GM12878 (cell line): ENCODE measurements around the gene THSD8. TPM values are rescaled to one million over a fixed set of nuclear protein-coding genes. Genes with fewer than 3 reads are reported as not detected.

Experiments used
- DPF2 ChIP-seq: fragments of 450-650 bp; IDR thresholded peaks from 2 replicates; pipeline ENCODE4 v1.6.1; 2017; ENCODE audit warnings: mild to moderate bottlenecking
- ESRRA ChIP-seq: IDR thresholded peaks from 2 replicates; pipeline ENCODE4 v1.6.1; 2012; ENCODE audit warnings: mild to moderate bottlenecking, low read length, improper control_type of control experiment
- ETV6 ChIP-seq, 2 experiments: fragments of 450-650 bp in 1 of 2; IDR thresholded peaks in 1 of 2; conservative IDR thresholded peaks in 1 of 2; 2 replicates each; pipeline ENCODE4 v1.6.1; 2014; ENCODE audit warnings: antibody characterized with exemption in 1 of 2, borderline replicate concordance in 1 of 2, low read depth in 1 of 2, mild to moderate bottlenecking in 1 of 2, moderate library complexity in 1 of 2
- EZH2 ChIP-seq: IDR thresholded peaks from 2 replicates; pipeline ENCODE4 v1.6.1; 2012; ENCODE audit warnings: low read depth, mild to moderate bottlenecking, control low read depth, inconsistent platforms, low read length, borderline replicate concordance; ENCODE audit not compliant: control insufficient read depth
- HDGF ChIP-seq: fragments of 450-650 bp; IDR thresholded peaks from 2 replicates; pipeline ENCODE4 v1.6.1; 2016; ENCODE audit warnings: antibody characterized with exemption
- MEF2B ChIP-seq: fragments of 450-650 bp; IDR thresholded peaks from 2 replicates; pipeline ENCODE4 v1.6.1; 2018; ENCODE audit warnings: mild to moderate bottlenecking, moderate library complexity; ENCODE audit not compliant: partially characterized antibody, poor library complexity, severe bottlenecking
- MTA2 ChIP-seq: fragments of 450-650 bp; IDR thresholded peaks from 2 replicates; pipeline ENCODE4 v1.6.1; 2016; ENCODE audit warnings: low read depth, mild to moderate bottlenecking, moderate library complexity
- POLR2AphosphoS5 ChIP-seq: IDR thresholded peaks from 2 replicates; pipeline ENCODE4 v1.6.1; 2011; ENCODE audit warnings: mild to moderate bottlenecking, low read length, inconsistent platforms
- RAD21 ChIP-seq: IDR thresholded peaks from 2 replicates; pipeline ENCODE4 v1.6.1; 2011; ENCODE audit warnings: mild to moderate bottlenecking, low read depth, low read length, moderate library complexity; ENCODE audit not compliant: insufficient read depth
- SMAD1 ChIP-seq: fragments of 450-650 bp; IDR thresholded peaks from 2 replicates; pipeline ENCODE4 v1.6.1; 2018; ENCODE audit warnings: mild to moderate bottlenecking, low read depth; ENCODE audit not compliant: partially characterized antibody
- TCF3 ChIP-seq: IDR thresholded peaks from 2 replicates; pipeline ENCODE4 v1.6.1; 2012; ENCODE audit warnings: low read depth, mild to moderate bottlenecking, low read length, borderline replicate concordance; ENCODE audit not compliant: insufficient read depth
- YBX1 ChIP-seq: fragments of 450-650 bp; IDR thresholded peaks from 2 replicates; pipeline ENCODE4 v1.6.1; 2016; ENCODE audit warnings: antibody characterized with exemption
- ZBED1 ChIP-seq: IDR thresholded peaks from 2 replicates; pipeline ENCODE4 v1.6.1; 2016; ENCODE audit warnings: borderline replicate concordance
- polyA plus RNA-seq, 11 experiments: library from polyadenylated mRNA; depleted of rRNA in 4 of 11; unstranded in 6 of 11; stranded (reverse) in 5 of 11; fragments of >200 nt; fragmentation: Nextera tagmentation in 4 of 11; fragmentation: Illumina TruSeq in 1 of 11; extraction: Ambion mirVana in 4 of 11; extraction: Trizol in 1 of 11; gene quantifications; 1 replicate in 1 of 11; 2 replicates in 10 of 11; pipeline versions ENCODE4 v1.2.1 to v1.2.3, GENCODE V29; 2011 to 2016; ENCODE audit warnings: inconsistent platforms in 2 of 11, missing spikeins in 2 of 11, low read depth in 1 of 11
- total RNA-seq, 4 experiments: library from RNA; depleted of rRNA in 3 of 4; stranded (reverse); fragments of >200 nt in 3 of 4; fragmentation: Illumina TruSeq in 1 of 4; extraction: Trizol in 1 of 4; gene quantifications; 2 replicates each; pipeline versions ENCODE4 v1.2.1 to v1.2.3, GENCODE V29; 2013 to 2021
- TF ChIP-seq, protein P1 (sequence below): fragments of 150-350 bp; IDR thresholded peaks from 2 replicates; pipeline ENCODE4 v1.6.1; 2014; ENCODE audit warnings: mild to moderate bottlenecking, low read depth, low read length
- TF ChIP-seq, protein P2 (sequence below): fragments of 450-650 bp; IDR thresholded peaks from 2 replicates; pipeline ENCODE4 v1.6.1; 2016; ENCODE audit warnings: mild to moderate bottlenecking
- TF ChIP-seq, protein P3 (sequence below): IDR thresholded peaks from 2 replicates; pipeline ENCODE4 v1.6.1; 2012; ENCODE audit warnings: improper control_type of control experiment, low read depth, low read length; ENCODE audit not compliant: insufficient replicate concordance
- TF ChIP-seq, protein P4 (sequence below): fragments of 450-650 bp; IDR thresholded peaks from 2 replicates; pipeline ENCODE4 v1.6.1; 2016; ENCODE audit warnings: mild to moderate bottlenecking
- TF ChIP-seq, protein P5 (sequence below): fragments of 450-650 bp; conservative IDR thresholded peaks from 2 replicates; pipeline ENCODE4 v1.6.1; 2017; ENCODE audit warnings: mild to moderate bottlenecking, moderate library complexity

THSD8 gene
- total and polyA plus RNA-seq, 10 of the 15 experiments (the other 5 are each of a cell fraction or from before 2014, with no cell fraction given): 0.24 to 32.3 (median 21.3) TPM; not detected in 2

- TF ChIP-seq MEF2B (peak; percentile 80), YBX1 (no peak), HDGF (peak; percentile 41; the same call in 1 of the 2 replicates), EZH2 (no peak), DPF2 (0 out of 2 replicates have a peak, but pooled peaks have one; percentile 76), TCF3 (peak; percentile 88), MTA2 (peak; percentile 81), ESRRA (peak; percentile 90), ZBED1 (peak; percentile 89), ETV6 (conservative IDR thresholded peaks at IDR 0.05 in 1 of 2, IDR thresholded peaks at IDR 0.05 in 1 of 2; ENCODE audit: borderline replicate concordance in 1 of 2, low read depth in 1 of 2) (peak in 1 of 2 experiments; percentile 71; a peak in 2 of 4 replicates), POLR2AphosphoS5 (peak; percentile 40; the same call in 1 of the 2 replicates), SMAD1 (peak; percentile 63), RAD21 (0 out of 2 replicates have a peak, but pooled peaks have one; percentile 9)
- TF ChIP-seq, protein P1, sequence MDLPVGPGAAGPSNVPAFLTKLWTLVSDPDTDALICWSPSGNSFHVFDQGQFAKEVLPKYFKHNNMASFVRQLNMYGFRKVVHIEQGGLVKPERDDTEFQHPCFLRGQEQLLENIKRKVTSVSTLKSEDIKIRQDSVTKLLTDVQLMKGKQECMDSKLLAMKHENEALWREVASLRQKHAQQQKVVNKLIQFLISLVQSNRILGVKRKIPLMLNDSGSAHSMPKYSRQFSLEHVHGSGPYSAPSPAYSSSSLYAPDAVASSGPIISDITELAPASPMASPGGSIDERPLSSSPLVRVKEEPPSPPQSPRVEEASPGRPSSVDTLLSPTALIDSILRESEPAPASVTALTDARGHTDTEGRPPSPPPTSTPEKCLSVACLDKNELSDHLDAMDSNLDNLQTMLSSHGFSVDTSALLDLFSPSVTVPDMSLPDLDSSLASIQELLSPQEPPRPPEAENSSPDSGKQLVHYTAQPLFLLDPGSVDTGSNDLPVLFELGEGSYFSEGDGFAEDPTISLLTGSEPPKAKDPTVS: no peak
- TF ChIP-seq, protein P2, sequence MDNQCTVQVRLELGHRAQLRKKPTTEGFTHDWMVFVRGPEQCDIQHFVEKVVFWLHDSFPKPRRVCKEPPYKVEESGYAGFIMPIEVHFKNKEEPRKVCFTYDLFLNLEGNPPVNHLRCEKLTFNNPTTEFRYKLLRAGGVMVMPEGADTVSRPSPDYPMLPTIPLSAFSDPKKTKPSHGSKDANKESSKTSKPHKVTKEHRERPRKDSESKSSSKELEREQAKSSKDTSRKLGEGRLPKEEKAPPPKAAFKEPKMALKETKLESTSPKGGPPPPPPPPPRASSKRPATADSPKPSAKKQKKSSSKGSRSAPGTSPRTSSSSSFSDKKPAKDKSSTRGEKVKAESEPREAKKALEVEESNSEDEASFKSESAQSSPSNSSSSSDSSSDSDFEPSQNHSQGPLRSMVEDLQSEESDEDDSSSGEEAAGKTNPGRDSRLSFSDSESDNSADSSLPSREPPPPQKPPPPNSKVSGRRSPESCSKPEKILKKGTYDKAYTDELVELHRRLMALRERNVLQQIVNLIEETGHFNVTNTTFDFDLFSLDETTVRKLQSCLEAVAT: no peak
- TF ChIP-seq, protein P3, sequence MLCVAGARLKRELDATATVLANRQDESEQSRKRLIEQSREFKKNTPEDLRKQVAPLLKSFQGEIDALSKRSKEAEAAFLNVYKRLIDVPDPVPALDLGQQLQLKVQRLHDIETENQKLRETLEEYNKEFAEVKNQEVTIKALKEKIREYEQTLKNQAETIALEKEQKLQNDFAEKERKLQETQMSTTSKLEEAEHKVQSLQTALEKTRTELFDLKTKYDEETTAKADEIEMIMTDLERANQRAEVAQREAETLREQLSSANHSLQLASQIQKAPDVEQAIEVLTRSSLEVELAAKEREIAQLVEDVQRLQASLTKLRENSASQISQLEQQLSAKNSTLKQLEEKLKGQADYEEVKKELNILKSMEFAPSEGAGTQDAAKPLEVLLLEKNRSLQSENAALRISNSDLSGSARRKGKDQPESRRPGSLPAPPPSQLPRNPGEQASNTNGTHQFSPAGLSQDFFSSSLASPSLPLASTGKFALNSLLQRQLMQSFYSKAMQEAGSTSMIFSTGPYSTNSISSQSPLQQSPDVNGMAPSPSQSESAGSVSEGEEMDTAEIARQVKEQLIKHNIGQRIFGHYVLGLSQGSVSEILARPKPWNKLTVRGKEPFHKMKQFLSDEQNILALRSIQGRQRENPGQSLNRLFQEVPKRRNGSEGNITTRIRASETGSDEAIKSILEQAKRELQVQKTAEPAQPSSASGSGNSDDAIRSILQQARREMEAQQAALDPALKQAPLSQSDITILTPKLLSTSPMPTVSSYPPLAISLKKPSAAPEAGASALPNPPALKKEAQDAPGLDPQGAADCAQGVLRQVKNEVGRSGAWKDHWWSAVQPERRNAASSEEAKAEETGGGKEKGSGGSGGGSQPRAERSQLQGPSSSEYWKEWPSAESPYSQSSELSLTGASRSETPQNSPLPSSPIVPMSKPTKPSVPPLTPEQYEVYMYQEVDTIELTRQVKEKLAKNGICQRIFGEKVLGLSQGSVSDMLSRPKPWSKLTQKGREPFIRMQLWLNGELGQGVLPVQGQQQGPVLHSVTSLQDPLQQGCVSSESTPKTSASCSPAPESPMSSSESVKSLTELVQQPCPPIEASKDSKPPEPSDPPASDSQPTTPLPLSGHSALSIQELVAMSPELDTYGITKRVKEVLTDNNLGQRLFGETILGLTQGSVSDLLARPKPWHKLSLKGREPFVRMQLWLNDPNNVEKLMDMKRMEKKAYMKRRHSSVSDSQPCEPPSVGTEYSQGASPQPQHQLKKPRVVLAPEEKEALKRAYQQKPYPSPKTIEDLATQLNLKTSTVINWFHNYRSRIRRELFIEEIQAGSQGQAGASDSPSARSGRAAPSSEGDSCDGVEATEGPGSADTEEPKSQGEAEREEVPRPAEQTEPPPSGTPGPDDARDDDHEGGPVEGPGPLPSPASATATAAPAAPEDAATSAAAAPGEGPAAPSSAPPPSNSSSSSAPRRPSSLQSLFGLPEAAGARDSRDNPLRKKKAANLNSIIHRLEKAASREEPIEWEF: peak; percentile 61
- TF ChIP-seq, protein P4, sequence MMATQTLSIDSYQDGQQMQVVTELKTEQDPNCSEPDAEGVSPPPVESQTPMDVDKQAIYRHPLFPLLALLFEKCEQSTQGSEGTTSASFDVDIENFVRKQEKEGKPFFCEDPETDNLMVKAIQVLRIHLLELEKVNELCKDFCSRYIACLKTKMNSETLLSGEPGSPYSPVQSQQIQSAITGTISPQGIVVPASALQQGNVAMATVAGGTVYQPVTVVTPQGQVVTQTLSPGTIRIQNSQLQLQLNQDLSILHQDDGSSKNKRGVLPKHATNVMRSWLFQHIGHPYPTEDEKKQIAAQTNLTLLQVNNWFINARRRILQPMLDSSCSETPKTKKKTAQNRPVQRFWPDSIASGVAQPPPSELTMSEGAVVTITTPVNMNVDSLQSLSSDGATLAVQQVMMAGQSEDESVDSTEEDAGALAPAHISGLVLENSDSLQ: 0 out of 2 replicates have a peak, but pooled peaks have one; percentile 36
- TF ChIP-seq, protein P5, sequence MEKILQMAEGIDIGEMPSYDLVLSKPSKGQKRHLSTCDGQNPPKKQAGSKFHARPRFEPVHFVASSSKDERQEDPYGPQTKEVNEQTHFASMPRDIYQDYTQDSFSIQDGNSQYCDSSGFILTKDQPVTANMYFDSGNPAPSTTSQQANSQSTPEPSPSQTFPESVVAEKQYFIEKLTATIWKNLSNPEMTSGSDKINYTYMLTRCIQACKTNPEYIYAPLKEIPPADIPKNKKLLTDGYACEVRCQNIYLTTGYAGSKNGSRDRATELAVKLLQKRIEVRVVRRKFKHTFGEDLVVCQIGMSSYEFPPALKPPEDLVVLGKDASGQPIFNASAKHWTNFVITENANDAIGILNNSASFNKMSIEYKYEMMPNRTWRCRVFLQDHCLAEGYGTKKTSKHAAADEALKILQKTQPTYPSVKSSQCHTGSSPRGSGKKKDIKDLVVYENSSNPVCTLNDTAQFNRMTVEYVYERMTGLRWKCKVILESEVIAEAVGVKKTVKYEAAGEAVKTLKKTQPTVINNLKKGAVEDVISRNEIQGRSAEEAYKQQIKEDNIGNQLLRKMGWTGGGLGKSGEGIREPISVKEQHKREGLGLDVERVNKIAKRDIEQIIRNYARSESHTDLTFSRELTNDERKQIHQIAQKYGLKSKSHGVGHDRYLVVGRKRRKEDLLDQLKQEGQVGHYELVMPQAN: no peak; the same call in none of the 2 replicates
Observed at GRCh38 chr19:12788682-12789097, 13.2 kb upstream of the THSD8 start (continued).
